Measurements from ENCODE around the gene ACACB.

The ACACB gene

GRCh38 chr12:109261087-109261486 lies 144.7 kb downstream of the ACACB start:
- DNase-seq, result no peak

- DNase-seq, result no peak
Measured at GRCh38 chr12:109261939-109262338, 145.6 kb downstream of the ACACB start.

GRCh38 chr12:109263439-109263838 lies 147.1 kb downstream of the ACACB start:
- no peak for DNase-seq

GRCh38 chr12:109264095-109264942 lies 147.9 kb downstream of the ACACB start:
- peak; percentile 71 for DNase-seq

GRCh38 chr12:109264943-109265650 lies 148.7 kb downstream of the ACACB start:
- no peak for DNase-seq

GRCh38 chr12:109266106-109266879 lies 149.9 kb downstream of the ACACB start:
- no peak for DNase-seq

- DNase-seq, result no peak
Measured at GRCh38 chr12:109267361-109267760, 151.0 kb downstream of the ACACB start.

- no peak for DNase-seq
Measured at GRCh38 chr12:109268896-109269295, 152.5 kb downstream of the ACACB start.

- no peak for DNase-seq
Measured at GRCh38 chr12:109269428-109269827, 153.0 kb downstream of the ACACB start.

- DNase-seq, result no peak
Measured at GRCh38 chr12:109270494-109270893, 154.1 kb downstream of the ACACB start.

GRCh38 chr12:109271418-109271817 lies 155.0 kb downstream of the ACACB start:
- DNase-seq, result no peak

GRCh38 chr12:109273354-109273753 lies 157.0 kb downstream of the ACACB start:
- DNase-seq, result no peak

- DNase-seq, result no peak
Measured at GRCh38 chr12:109274381-109274780, 158.0 kb downstream of the ACACB start.

- DNase-seq, result no peak
Measured at GRCh38 chr12:109275173-109275572, 158.8 kb downstream of the ACACB start.

- no peak for DNase-seq
Measured at GRCh38 chr12:109276160-109276559, 159.8 kb downstream of the ACACB start.

- no peak for DNase-seq
Measured at GRCh38 chr12:109277255-109277898, 161.0 kb downstream of the ACACB start.

GRCh38 chr12:109277899-109278762 lies 161.7 kb downstream of the ACACB start:
- no peak for DNase-seq

GRCh38 chr12:109278912-109279311 lies 162.5 kb downstream of the ACACB start:
- DNase-seq, result no peak

- no peak for DNase-seq
Measured at GRCh38 chr12:109279525-109279924, 163.1 kb downstream of the ACACB start.

- no peak for DNase-seq
Measured at GRCh38 chr12:109281452-109281851, 165.1 kb downstream of the ACACB start.

- DNase-seq, result no peak
Measured at GRCh38 chr12:109284392-109284791, 168.0 kb downstream of the ACACB start.

GRCh38 chr12:109286252-109286651 lies 169.9 kb downstream of the ACACB start:
- DNase-seq, result no peak
